Stimulated activated CD4-positive, alpha-beta T cell treated with anti-CD3 and anti-CD28 coated beads, Interleukin-12 subunit alpha, Interleukin-12 subunit beta, amount 100 ng/mL, for 4 hours (primary cell): ENCODE data around the gene P4HB.
A peak's percentile ranks its signal among the peaks of the same experiment; 100 is the strongest.

Experiments
- DNase-seq: peaks from one replicate; pipeline ENCODE4 v3.0.0-alpha.2; 2020

The P4HB gene

DNA sequence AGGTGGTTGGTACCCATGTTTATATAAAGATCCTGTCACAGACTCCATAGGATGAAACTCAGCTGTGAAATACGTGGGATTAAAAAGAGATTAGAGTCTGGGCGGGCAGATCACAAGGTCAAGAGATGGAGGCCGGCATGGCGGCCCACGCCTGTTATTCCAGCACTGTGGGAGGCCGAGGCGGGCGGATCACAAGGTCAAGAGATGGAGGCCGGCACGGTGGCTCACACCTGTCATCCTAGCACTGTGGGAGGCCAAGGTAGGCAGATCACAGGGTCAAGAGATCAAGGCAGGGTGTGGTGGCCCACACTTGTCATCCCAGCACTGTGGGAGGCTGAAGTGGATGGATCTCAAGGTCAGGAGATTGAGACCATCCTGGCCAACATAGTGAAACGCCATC lies 35.1 kb upstream of the P4HB start:
- no peak for DNase-seq

DNA sequence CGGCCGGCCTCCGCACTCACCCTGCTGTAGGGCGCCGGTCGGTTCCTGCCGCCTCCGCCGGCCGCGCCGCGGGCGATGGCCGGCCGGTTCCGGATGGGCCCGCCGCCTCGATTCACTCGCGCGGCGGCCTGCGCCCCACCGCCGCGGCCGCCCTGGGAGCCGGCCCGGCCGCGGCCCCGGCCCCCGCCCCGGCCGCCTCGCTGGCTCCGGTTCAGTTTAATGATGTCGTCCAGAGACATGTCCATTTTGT lies 30.9 kb upstream of the P4HB start:
- no peak for DNase-seq

DNA sequence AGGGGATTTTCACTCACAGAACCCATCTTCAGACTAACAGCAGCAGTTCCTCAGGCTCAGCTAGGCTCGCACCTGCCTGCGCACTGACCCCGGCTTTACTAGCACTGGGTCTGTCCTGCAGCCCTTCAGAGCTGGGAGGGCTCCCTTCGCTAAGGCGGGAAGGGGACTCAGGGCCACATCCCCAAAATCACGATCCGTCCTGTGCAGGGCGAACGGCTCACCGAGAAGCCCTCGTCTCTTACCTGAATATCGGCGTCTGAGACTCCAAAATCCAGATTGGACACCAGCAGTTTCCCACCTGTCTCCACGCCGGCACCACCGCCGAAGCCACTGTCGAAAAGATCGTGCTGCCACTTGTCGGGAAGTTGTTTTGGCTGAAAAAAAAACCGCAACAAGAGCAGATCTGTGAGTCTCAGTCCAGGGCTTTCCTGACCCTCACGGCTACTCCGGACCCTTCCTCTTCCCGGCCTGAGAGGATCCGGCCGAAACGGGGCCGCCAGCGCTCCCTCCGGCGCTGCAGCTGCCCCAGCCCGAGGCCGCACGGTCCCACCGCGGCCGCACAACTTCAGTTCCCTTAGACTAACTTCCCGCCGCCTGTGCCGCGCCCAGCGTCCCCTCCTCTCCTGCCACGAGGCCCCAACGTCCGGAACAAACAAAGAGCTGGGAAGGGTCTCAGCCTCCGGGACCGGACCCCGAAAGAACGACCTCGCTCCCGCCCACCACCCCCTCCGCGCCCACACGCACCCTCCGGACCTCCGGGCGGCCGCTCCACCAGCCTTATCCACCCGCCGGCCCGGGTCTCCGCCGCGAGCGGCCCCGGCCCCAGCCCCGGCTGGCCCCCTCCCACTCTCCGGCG lies 30.3 kb upstream of the P4HB start:
- no peak for DNase-seq

DNA sequence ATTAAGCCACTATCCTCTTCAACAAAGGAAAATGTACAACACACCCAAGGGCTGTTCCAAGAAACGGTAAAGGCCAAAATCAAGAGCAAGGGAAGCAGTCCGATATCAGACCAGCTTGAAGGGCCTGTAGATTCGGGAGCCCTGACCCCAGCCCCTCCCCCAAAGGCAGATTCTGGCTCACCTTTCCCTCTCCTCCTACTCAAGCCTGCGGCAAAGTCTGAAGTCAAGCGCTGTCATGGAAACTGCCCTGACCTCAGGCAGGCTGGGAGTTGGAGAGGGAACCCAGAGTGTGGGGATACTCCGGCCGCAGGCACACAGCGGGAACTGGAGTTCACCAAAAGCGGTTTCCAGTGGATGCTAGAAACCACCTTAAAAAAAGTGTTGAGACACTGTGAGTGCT lies 29.3 kb upstream of the P4HB start:
- no peak for DNase-seq

DNA sequence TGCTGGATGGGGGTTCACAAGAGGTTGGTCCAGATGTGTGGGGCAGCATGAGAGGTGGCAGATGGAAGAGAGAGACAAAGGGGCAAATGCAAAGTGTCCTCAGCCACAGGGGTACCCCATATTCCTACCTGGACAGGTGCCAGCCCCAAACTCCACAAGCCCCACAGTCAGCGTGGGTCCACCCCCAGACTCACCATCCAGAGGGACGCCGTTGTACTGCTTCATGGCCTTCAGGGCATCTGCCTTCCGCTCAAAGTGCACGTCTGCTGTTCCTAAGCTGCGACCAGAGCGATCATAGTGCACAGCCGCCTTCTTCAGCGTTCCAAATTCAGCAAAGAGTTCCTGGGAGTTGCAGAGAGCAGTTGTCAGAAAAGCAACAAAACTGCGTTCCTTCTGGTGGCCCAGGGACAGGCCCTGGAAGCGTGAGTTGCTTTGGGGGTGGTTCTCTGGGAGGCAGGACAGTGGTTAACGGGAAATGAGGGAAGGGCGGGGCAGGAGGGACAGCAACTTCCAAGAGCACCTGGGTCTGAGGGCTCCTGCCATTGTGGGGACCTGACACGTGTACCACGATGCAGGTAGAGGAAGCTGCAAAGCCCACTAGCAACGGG lies 28.8 kb upstream of the P4HB start:
- no peak for DNase-seq

DNA sequence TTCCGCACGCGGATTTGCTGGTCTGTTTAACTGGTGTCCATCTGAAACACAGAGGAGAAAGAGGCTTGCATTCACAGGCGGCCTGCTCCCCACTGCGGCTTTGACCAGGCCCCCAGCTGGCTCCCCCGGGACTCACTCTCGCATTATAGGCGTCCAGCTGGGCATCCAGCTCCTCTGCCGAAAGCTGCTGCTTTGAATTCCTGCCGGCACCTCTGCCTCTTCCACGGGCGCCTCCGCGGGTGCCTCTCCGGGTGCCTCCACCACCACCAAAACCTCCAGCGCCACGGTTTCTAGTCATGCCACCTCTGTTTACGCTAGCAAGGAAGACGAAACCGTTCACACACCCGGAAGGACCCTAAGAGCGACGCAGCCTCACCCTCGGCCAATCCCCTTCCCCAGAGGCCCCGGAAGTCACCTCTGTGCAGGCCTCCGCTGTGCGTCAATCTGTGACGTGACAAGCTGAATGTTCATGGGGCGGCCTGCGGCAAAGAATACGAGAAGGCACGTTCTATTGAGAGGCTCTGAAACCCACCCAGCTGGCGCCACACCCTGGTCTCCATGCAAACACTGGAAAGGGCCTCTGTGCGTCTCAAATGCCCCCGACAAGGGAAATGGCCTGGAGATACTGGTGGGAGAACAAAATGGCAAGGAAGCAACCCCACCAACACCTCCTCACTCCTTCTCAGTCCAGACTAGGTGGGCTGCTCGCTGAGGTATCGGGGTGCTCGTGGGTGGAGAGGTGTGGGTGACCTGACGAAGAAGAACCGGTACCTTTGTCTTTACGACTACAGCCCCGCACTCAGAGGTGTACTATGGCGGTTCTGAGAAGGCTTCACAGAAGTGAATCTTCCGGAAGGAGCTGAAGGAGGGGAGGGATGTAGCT lies 28.0 kb upstream of the P4HB start:
- DNase-seq, result no peak

DNA sequence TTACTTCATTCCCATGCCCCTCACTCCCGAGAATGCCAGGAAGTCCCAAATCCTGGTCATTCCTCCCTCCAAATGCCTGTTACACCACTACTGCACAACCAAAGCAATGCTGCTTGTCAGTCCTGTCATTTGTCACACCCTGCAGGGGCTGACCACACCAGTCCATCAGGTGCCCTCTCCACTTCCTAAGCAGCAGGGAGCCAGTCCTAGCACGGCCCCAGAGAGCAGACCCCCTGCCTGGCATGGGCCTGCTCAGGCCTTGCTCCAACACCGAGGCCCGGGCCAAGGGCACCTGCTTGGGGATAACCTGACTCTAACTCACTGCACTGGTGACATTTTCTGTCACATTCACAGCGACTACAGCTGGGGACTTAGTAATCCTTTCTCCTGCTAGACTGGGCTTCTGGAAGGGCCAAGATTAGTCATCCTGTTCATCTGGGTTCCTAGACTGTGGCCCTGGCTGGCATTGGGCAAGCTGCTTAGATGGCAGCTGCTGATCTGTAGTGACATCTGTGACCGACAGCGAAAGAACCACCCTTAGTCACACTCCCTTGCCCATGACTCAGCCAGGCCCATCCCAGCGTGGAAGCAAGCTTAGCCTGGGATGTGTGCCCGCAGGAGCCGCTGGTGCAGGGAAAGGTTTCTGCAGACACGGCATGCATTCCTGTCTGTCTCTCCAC lies 25.7 kb upstream of the P4HB start:
- DNase-seq, result no peak

DNA sequence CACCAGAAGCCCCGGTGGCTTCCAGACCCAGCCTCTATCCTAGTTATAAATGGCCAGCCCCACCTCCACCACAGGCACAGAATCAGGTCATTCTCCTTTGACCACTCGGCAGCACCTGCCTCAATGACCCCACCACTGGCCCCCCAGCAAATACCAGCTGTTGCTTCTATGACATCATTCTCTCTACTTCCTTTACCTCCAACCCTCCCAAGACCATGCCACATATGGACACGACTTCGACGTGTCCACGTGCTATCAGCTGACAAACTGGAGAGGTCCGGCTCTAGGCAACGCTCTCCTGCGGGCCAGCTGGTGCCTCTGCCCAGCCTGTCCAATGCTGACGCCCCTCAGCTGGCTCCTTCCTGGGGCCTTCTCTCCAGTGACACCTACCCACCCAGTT lies 25.1 kb upstream of the P4HB start:
- DNase-seq, result no peak

DNA sequence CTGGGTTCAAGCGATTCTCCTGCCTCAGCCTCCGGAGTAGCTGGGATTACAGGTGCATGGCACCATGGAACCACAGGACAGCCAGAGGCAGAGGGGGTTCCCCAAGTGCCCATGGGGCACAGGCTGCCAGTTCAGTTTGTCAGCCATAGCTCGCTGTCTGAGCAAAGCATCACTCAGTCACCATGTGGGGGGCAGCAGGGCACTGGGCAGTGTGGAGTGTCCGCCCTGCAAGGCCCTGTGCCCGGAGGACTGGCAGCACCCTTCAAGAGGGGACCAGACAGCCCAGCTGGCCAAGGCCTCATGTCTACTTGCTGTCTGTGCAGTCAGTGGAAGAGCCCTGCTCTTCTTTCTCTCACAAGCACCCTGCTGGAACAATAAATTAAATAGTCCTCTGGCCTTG lies 24.6 kb upstream of the P4HB start:
- no peak for DNase-seq

DNA sequence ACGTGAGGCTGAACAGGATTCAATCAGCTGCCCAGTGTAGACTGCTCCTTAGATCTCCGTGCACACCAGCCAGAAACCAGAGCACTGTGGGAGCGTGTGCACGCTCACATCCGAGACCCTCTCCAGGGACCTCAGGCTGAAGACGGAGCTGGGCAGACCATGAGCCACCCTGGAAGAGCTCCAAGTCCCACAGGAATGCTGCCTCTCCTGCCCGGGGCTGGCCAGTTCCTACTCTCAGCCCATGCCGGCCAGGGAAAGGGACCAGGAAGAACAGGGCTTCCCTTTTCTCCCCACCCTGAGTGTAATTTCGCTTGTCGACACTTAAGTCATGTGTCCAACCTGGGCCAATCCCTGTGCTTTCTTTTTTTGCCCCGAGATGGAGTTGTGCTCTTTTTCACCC lies 24.2 kb upstream of the P4HB start:
- DNase-seq, result no peak

DNA sequence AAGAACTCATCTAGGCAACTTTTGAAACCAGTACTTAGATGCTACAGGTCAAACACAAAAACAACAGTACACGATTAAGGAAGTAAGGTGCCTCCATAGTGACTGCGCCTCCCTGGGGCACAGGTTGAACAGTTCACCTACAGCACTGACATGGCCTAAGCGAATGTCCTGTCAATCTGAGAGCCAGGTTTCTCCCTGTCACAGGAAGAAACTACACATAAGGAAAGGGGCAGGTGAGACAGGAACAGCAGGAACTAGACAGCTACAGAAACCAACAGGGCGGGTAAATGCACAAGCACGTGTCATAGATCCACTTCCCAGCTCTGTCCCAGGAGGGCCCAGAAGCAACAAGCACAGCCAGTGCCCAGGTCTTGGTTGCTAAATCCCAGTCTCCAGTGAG lies 18.8 kb upstream of the P4HB start:
- no peak for DNase-seq

DNA sequence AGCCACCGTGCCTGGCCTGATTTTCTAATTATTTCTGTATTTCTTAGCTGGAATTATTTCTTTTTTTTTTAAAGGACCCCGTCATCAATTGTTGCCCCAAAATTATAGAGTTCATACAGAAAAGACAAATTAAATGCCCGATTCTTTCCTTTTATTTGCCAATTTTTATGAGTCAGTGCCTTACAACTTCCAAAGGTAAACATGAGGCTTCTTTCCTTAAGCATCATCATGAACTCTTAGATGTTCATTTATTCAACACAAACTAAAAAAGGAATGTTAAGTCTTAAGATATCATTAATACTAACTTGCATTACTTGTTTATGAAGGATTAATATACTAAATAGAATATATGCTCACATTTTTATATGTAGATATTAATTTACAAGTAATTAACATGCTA lies 18.0 kb upstream of the P4HB start:
- DNase-seq, result no peak

DNA sequence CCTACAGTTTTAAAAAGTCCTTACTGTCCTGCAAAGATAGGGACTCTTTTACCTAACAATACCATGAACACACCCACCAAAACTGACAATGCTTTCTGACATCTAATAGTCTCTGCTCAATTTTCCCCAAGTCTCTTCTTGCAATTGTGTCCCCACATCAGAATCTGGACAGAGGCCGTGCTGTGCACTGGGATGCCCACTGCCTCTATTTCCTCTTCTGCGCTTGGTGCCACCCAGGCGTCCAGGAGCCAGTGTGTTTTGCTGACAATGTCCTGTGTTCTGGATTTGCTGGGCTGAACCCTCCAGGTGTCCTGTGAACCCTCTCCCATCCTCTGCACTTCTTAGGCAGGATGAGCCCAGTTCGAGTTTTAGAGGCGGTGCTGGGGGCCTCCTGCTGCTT lies 17.2 kb upstream of the P4HB start:
- no peak for DNase-seq

DNA sequence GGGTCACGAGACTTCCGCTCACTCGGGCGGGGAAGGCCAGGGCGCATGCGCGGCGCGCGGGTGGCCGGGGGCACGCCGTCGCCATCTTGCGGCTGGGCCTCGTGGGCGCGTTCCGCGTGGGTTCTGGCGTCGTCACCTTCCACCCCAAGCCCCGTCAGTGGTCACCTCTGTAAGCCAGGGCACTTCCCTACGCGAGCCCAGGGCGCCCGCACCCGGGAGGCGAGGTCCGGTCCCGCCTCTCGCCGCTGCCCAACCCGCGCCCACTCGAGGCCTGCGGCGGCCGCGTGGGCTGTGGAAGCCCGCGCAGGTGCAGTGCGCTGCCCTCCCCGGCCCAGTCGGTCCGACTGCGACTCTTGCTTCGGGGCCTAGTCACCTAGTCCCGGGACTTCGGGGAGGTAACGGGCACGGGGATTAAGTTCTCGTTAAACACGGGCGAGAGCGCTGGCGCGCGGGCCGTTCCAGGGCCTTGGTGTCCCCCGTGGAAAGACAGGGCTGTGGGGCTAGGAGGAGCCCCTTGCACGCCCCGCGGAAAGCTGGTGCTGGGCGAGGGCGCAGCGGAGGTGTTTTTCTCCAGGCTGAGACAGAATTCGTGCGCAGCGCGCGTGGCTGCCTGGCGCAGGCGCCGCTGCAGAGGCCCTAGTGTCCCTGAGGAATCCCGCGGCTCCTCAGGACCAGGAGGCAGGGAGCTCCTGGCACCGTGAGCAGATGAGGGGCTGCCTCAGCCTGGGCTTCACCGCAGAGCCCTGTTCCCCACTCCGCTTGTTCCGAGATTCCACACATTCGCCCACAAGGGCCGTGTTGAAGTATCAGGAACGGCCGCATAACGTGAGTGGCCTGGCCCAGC lies 11.3 kb upstream of the P4HB start:
- DNase-seq, result peak; percentile 97

DNA sequence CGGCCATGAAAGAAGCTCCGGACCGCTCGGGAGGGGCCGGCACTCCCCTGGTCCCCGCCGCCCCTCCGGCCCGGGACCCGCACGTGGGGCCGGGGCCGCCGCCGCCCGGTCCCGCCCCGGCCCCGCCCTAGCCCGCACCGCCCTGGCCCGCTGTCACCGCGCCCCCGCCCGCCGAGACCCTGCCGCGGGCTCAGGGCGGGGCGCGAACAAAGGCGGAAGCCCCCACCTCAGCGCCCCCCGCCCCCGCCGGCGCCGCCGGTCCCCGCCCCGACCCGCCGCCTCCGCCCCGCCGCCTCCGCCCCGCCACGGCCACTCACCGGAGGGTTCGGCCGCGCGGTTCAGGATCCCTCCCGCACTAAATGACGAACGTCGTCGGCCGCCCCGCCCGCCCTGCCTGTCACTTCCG lies 10.6 kb upstream of the P4HB start, which contains the start of gene ARHGDIA:
ARHGDIA (minus strand) TSS at position 357 of the 406 bp plus-strand sequence. CDS start 1,407 bp downstream, outside the sequence.
- no peak for DNase-seq

DNA sequence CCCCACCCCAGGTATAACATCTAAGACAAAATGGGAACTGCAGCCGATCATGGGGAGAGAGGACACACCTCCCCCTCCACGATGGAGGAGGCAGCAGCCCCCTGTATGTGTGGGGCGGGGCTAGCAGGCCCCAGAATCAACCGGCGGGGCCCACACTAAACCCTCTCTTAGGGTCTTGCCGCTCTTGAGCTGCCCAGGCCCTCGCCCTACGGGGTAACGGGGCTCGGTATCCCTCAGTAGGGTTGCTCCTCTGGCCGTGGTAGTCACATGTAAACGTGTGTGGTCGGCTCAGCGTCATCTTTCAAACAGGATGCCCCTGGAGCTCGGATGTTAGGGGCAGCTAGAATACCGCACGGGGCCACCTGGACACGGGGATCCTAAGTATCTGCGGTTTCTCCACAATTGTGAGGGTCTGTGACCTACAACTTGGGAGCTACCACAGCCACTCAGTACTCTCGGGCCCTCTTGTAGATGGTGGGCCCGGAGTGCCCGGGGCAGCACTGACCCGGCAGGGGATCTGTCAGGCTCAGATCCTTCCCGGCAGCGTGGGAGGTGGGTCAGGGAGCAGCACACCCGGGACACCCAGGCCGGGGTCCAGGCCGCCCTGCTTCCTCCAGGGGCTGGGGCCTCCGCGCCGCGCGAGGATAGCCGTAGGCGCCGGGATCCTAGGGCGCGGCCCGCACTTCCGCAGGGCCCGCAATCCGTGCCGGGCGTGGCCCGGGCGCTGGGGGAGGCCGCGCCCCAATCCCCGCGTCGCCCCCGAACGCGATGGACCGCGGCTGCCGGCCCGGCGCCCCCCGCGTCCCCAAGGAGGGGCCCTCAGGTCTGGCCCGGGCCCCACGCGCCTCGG lies 10.0 kb upstream of the P4HB start:
- DNase-seq, result peak; percentile 43

DNA sequence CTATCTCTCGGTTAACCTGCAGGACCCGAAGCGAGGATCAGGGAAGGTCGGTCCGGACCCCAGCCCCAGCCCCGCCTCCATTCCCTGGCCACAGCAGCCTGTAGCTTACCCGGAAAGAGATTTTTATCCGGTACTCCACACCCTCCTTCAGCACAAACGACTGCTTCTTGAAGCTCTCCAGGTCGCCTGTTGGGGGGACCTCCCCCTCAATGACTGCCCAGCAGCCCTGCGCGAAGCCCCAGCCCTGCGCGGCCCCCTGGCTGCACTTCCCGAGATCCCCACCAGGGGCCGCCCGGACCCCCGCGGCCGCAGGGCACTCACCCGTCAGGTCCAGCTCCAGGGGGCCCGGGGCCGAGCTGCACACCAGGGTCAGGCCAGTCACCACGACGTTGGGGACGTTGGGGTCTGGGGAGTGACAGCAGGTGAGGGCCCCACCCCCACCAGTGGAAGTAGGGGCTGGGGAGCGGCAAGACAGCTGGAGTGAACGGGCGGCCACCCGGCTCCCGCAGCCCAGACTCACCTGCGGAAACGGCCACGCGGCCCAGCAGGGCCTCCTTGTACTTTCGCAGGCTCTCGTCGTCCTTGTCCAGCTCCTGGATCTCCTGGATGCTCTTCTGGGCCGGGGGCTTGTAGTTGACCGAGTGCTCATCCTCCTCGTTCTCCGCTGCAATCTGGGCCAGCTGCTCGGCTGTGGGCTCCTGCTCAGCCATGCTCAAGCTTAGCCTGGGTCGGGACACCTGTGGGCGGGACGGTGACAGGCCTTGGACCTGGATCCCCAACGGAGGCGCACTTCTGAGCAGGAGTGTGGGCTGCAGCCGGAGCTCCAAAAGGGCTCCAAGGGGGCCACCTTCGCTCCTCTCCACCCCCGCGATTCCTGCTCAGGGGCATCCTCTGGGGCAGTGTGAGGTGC lies 9.1 kb upstream of the P4HB start:
- DNase-seq, result peak; percentile 46

DNA sequence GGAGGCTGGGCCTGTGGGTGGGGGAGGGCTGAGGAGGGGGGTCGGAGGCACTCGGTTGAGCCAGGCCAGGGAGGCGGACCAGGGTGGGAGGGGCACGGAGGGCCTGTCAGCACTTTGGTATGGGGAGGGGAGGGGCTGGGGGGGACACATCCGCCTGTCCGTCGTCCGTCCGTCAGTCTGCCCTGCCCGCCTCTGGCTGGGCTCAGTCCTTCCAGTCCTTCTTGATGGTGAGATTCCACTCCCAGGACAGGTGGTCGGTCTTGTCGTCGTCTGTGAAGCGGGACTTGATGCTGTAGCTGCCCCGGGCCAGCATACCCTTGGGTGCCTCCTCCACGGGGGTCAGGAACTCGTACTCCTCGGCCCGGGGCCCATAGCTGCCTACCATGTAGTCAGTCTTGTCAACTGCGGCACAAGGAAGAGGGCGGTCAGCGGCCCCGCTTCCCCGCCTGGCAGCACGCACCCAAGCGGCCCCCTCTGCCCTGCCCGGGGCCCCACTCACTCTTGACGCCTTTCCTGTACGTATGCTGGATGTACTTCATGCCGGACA lies 8.4 kb upstream of the P4HB start:
- DNase-seq, result peak; percentile 25

DNA sequence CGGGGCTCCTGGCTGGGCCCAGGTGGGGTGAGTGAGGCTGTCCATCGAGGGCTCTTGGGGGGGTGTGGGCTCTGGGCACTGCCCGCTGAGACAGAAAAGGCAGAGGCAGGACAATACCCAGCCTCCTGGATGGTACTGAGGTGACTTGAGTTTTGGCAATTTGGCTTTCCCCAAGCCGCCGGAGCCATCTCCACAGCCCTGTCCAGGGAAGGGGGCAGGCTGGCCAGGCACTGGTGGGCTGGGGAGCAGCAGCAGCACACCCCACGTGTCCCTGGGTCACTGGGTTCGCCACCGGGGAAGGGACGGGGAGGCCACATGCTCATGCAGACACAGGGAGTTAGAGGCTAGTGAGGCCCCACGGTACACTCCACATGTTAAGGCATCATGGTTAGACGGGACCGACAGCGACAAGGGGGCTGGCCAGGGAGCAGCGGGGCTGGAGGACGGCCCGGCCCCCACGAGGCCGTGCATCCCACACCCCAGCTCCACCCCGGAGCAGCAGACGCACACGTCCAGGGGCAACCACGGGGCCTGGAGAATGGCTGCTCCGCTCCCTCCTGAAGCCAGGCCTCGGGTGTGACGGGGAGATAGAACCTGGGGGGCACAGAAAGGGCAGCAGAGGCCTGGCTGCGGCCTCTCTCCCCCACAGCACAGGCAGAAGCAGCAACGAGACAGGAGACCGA lies 7.8 kb upstream of the P4HB start:
- peak; percentile 23 for DNase-seq
